Neural cell (in vitro differentiated cells): ENCODE data around the gene PXDN. TPM values are rescaled to one million over a fixed set of nuclear protein-coding genes. Genes with fewer than 3 reads are reported as not detected.

Experiments used
- H2AFZ ChIP-seq: fragments of 200-600, 300-800 bp; sonication (generic), shearing (Covaris generic); 2 replicates; pipeline ENCODE4 v1.6.0; 2014; ENCODE audit warnings: low read depth, mild to moderate bottlenecking, antibody characterized with exemption, low read length, moderate library complexity
- H3F3A ChIP-seq: fragments of 200-600 bp; shearing (Covaris generic); 2 replicates; pipeline ENCODE4 v1.6.1; 2016; ENCODE audit warnings: mild to moderate bottlenecking, moderate library complexity, mixed read lengths, antibody characterized with exemption, low read length; ENCODE audit not compliant: insufficient read depth, poor library complexity, severe bottlenecking
- H3K27ac ChIP-seq: fragments of 200-600, 300-800 bp; sonication (generic), shearing (Covaris generic); 2 replicates; pipeline ENCODE4 v1.5.1; 2014; ENCODE audit warnings: mild to moderate bottlenecking, low read length, moderate library complexity
- H3K27me3 ChIP-seq: fragments of 300-800, 200-600 bp; sonication (generic), shearing (Covaris generic); 2 replicates; pipeline ENCODE4 v1.6.0; 2014; ENCODE audit warnings: mild to moderate bottlenecking, low read depth, low read length, moderate library complexity; ENCODE audit not compliant: insufficient read depth
- H3K36me3 ChIP-seq: fragments of 300-800, 200-600 bp; sonication (generic), shearing (Covaris generic); 2 replicates; pipeline ENCODE4 v1.5.1; 2014; ENCODE audit warnings: mild to moderate bottlenecking, antibody characterized with exemption, low read length, moderate library complexity; ENCODE audit not compliant: insufficient read depth
- H3K4me2 ChIP-seq: fragments of 300-800, 200-600 bp; sonication (generic), shearing (Covaris generic); 2 replicates; pipeline ENCODE4 v1.6.0; 2014; ENCODE audit warnings: mild to moderate bottlenecking, low read length
- H3K4me3 ChIP-seq: fragments of 300-800, 200-600 bp; sonication (generic), shearing (Covaris generic); 2 replicates; pipeline ENCODE4 v1.5.1; 2014; ENCODE audit warnings: mild to moderate bottlenecking, low read length, moderate library complexity
- H3K79me2 ChIP-seq: fragments of 200-600 bp; shearing (Covaris generic); replicated peaks from 2 replicates; pipeline ENCODE4 v1.6.0; 2014; ENCODE audit warnings: mild to moderate bottlenecking, low read length, moderate library complexity; ENCODE audit not compliant: insufficient read depth
- H3K9ac ChIP-seq: fragments of 300-800, 200-600 bp; sonication (generic), shearing (Covaris generic); 2 replicates; pipeline ENCODE4 v1.6.1; 2016; ENCODE audit warnings: mild to moderate bottlenecking, low read length, mixed read lengths
- H3K9me2 ChIP-seq: fragments of 200-600 bp; shearing (Covaris generic); 2 replicates; pipeline ENCODE4 v1.6.1; 2016; ENCODE audit warnings: mild to moderate bottlenecking, low read length, mixed read lengths; ENCODE audit not compliant: insufficient read depth
- H3K9me3 ChIP-seq: fragments of 200-600, 300-800 bp; sonication (generic), shearing (Covaris generic); 2 replicates; pipeline ENCODE4 v1.6.1; 2016; ENCODE audit warnings: mild to moderate bottlenecking, mixed run types, low read length, moderate library complexity, mixed read lengths
- H4K20me1 ChIP-seq: fragments of 200-600 bp; shearing (Covaris generic); 2 replicates; pipeline ENCODE4 v1.6.1; 2016; ENCODE audit warnings: mild to moderate bottlenecking, mixed run types; ENCODE audit not compliant: insufficient read depth
- CTCF ChIP-seq: fragments of 450-650 bp; IDR thresholded peaks from 2 replicates; pipeline ENCODE4 v1.5.1; 2014; ENCODE audit warnings: antibody characterized with exemption, mild to moderate bottlenecking, moderate library complexity; ENCODE audit not compliant: poor library complexity, severe bottlenecking
- EP300 ChIP-seq: fragments of 450-650 bp; conservative IDR thresholded peaks from 2 replicates; pipeline ENCODE4 v1.6.1; 2014; ENCODE audit warnings: antibody characterized with exemption, mild to moderate bottlenecking, moderate library complexity; ENCODE audit not compliant: poor library complexity, severe bottlenecking
- EZH2 ChIP-seq: fragments of 200-600, 300-800 bp; shearing (Covaris generic), sonication (generic); IDR thresholded peaks from 2 replicates; pipeline ENCODE4 v1.6.1; 2014; ENCODE audit warnings: antibody characterized with exemption, low read length, borderline replicate concordance, mild to moderate bottlenecking; ENCODE audit not compliant: insufficient read depth, poor library complexity, severe bottlenecking
- MXI1 ChIP-seq: fragments of 450-650 bp; conservative IDR thresholded peaks from 2 replicates; pipeline ENCODE4 v1.6.1; 2014; ENCODE audit warnings: antibody characterized with exemption, mild to moderate bottlenecking; ENCODE audit not compliant: poor library complexity, severe bottlenecking
- POLR2AphosphoS5 ChIP-seq: IDR thresholded peaks from 2 replicates; pipeline ENCODE4 v1.6.1; 2012
- RAD21 ChIP-seq: fragments of 450-650 bp; conservative IDR thresholded peaks from 2 replicates; pipeline ENCODE4 v1.6.1; 2014; ENCODE audit warnings: antibody characterized with exemption, mild to moderate bottlenecking, moderate library complexity
- REST ChIP-seq: IDR thresholded peaks from 2 replicates; pipeline ENCODE4 v1.6.1; 2012; ENCODE audit warnings: borderline replicate concordance
- SMC3 ChIP-seq: fragments of 450-650 bp; conservative IDR thresholded peaks from 2 replicates; pipeline ENCODE4 v1.6.1; 2014; ENCODE audit warnings: antibody characterized with exemption, mild to moderate bottlenecking, moderate library complexity; ENCODE audit not compliant: poor library complexity
- TAF1 ChIP-seq: IDR thresholded peaks from 2 replicates; pipeline ENCODE4 v1.6.1; 2012; ENCODE audit warnings: low read depth
- polyA minus RNA-seq: library from RNA; depleted of rRNA, polyadenylated mRNA; stranded (reverse); fragments of >200 nt; gene quantifications from 2 replicates; pipeline ENCODE4 v1.2.3, GENCODE V29; 2014
- polyA plus RNA-seq: library from polyadenylated mRNA; depleted of rRNA; stranded (reverse); fragments of >200 nt; gene quantifications from 2 replicates; pipeline ENCODE4 v1.2.3, GENCODE V29; 2014

Gene PXDN
- 181 and 200 TPM in 2 replicates for polyA plus RNA-seq
- 138 and 160 TPM in 2 replicates for polyA minus RNA-seq

GRCh38 chr2:1744446-1745170, at the start of gene PXDN:
TSS of gene PXDN (minus strand) at chr2:1744515. CDS start at chr2:1744455, 60 bp downstream.
- TF ChIP-seq EZH2 (no peak), REST (no peak), SMC3 (peak; percentile 23), MXI1 (peak; percentile 72), RAD21 (no peak), POLR2AphosphoS5 (peak; percentile 66), EP300 (peak; percentile 11)
- Histone ChIP-seq H4K20me1 (no peaks in the 10 kb centered on the region), H3F3A (no peaks in the 10 kb centered on the region), H3K27me3 (no peaks in the 10 kb centered on the region), H3K9me2 (no peaks in the 10 kb centered on the region), H3K9ac (peak within 1 kb of the TSS; percentile 94), H3K79me2 (peaks cover 44% of the 10 kb centered on the region), H3K9me3 (no peaks in the 10 kb centered on the region), H3K36me3 (no peaks in the 10 kb centered on the region), H3K4me3 (peak within 1 kb of the TSS; percentile 88), H2AFZ (peak within 1 kb of the TSS; percentile 40), H3K4me2 (peak within 1 kb of the TSS; percentile 30), H3K27ac (peak within 1 kb of the TSS; percentile 87)

GRCh38 chr2:1793868-1794445, 49.6 kb upstream of the PXDN start:
- TF ChIP-seq RAD21 (no peak), EP300 (no peak), POLR2AphosphoS5 (no peak), CTCF (no peak), TAF1 (no peak), EZH2 (no peak), MXI1 (no peak), REST (no peak), SMC3 (no peak)
- no peaks in the 10 kb centered on the region for H3K27me3 ChIP-seq
- H3K36me3 ChIP-seq, result no peaks in the 10 kb centered on the region
- no peak overlapping the region for H3K27ac ChIP-seq
- H2AFZ ChIP-seq, result no peak overlapping the region
- no peaks in the 10 kb centered on the region for H3K79me2 ChIP-seq
- no peak overlapping the region for H3K4me3 ChIP-seq
- no peaks in the 10 kb centered on the region for H3F3A ChIP-seq
- H3K9me3 ChIP-seq, result no peaks in the 10 kb centered on the region
- no peak overlapping the region for H3K9ac ChIP-seq
- H3K9me2 ChIP-seq, result no peaks in the 10 kb centered on the region
- H3K4me2 ChIP-seq, result no peak overlapping the region
- H4K20me1 ChIP-seq, result no peaks in the 10 kb centered on the region
